GM08714 (cell line): ENCODE measurements around the gene EFNA2.

Source experiments
- H3K4me3 ChIP-seq: fragments of 200-500 bp; sonication (Bioruptor generic); 2 replicates; pipeline ENCODE4 v1.5.1; 2014; ENCODE audit warnings: mild to moderate bottlenecking, low read length, inconsistent platforms
- ZNF274 ChIP-seq: IDR thresholded peaks from 2 replicates; pipeline ENCODE4 v1.6.1; 2012; ENCODE audit warnings: mild to moderate bottlenecking, low read depth, low read length

Gene EFNA2

GRCh38 chr19:1253514-1254080 is 32.1 kb upstream of the EFNA2 start:
- H3K4me3 ChIP-seq, result peak overlapping the region; percentile 87; the same call in 1 of the 2 replicates
- no peak for TF ChIP-seq ZNF274

- TF ChIP-seq ZNF274, result no peak
These were observed 31.6 kb upstream of the EFNA2 start for GRCh38 chr19:1254081-1254527.

GRCh38 chr19:1254530-1255185 is 31.0 kb upstream of the EFNA2 start:
- no peak overlapping the region for H3K4me3 ChIP-seq
- no peak for TF ChIP-seq ZNF274

More at GRCh38 chr19:1254081-1254527, 31.6 kb upstream of the EFNA2 start:
- H3K4me3 ChIP-seq, result no peak overlapping the region

- H3K4me3 ChIP-seq, result no peak overlapping the region
- TF ChIP-seq ZNF274, result no peak
These were observed 30.2 kb upstream of the EFNA2 start for GRCh38 chr19:1255186-1256161.

- no peak overlapping the region for H3K4me3 ChIP-seq
- no peak for TF ChIP-seq ZNF274
These were observed 28.8 kb upstream of the EFNA2 start for GRCh38 chr19:1256646-1257474.

- no peak overlapping the region; the same call in 1 of the 2 replicates for H3K4me3 ChIP-seq
- no peak for TF ChIP-seq ZNF274
These were observed 28.1 kb upstream of the EFNA2 start for GRCh38 chr19:1257475-1258162.

GRCh38 chr19:1258163-1258492 is 27.5 kb upstream of the EFNA2 start:
- H3K4me3 ChIP-seq, result peak overlapping the region; percentile 15; the same call in 1 of the 2 replicates
- TF ChIP-seq ZNF274, result no peak

- peak overlapping the region; percentile 59; the same call in 1 of the 2 replicates for H3K4me3 ChIP-seq
- no peak for TF ChIP-seq ZNF274
These were observed 26.9 kb upstream of the EFNA2 start for GRCh38 chr19:1258707-1259205.

GRCh38 chr19:1259206-1259875 is 26.3 kb upstream of the EFNA2 start:
- TF ChIP-seq ZNF274, result no peak
- H3K4me3 ChIP-seq, result peak overlapping the region; percentile 59; the same call in 1 of the 2 replicates

- TF ChIP-seq ZNF274, result no peak
- peak overlapping the region; percentile 25; the same call in 1 of the 2 replicates for H3K4me3 ChIP-seq
These were observed 25.6 kb upstream of the EFNA2 start for GRCh38 chr19:1259876-1260748.

- TF ChIP-seq ZNF274, result no peak
- H3K4me3 ChIP-seq, result peak overlapping the region; percentile 73; the same call in 1 of the 2 replicates
These were observed 24.7 kb upstream of the EFNA2 start for GRCh38 chr19:1260749-1261537.
